HL-60 (cell line): ENCODE results near the gene ARHGAP26.

Experiments
- DNase-seq, 2 experiments: peaks; one replicate each; pipeline ENCODE4 v3.0.0-alpha.2; 2010 to 2020; ENCODE audit warnings: low read depth in 1 of 2, low spot score in 1 of 2
- H3K27ac ChIP-seq: fragments of 250-450 bp; sonication (Bioruptor Pico); replicated peaks from 2 replicates; pipeline ENCODE4 v1.5.1; 2020; ENCODE audit warnings: mild to moderate bottlenecking, moderate library complexity
- H3K27me3 ChIP-seq: fragments of 250-450 bp; sonication (Bioruptor Pico); 2 replicates; pipeline ENCODE4 v1.5.1; 2021; ENCODE audit warnings: mild to moderate bottlenecking, moderate library complexity; ENCODE audit not compliant: insufficient read depth, poor library complexity, severe bottlenecking
- H3K4me3 ChIP-seq: replicated peaks from 2 replicates; pipeline ENCODE4 v1.5.1; 2011; ENCODE audit warnings: mild to moderate bottlenecking, control low read depth, low read length; ENCODE audit not compliant: insufficient read depth
- CTCF ChIP-seq: IDR thresholded peaks from one replicate; pipeline ENCODE4 v1.5.1; 2011; ENCODE audit warnings: low read length, control low read depth, inconsistent platforms; ENCODE audit not compliant: insufficient read depth
- GABPA ChIP-seq: IDR thresholded peaks from 2 replicates; pipeline ENCODE4 v1.6.1; 2012; ENCODE audit warnings: low read depth
- POLR2AphosphoS5 ChIP-seq: IDR thresholded peaks from 2 replicates; pipeline ENCODE4 v1.6.1; 2012; ENCODE audit warnings: low read depth
- REST ChIP-seq: IDR thresholded peaks from 2 replicates; pipeline ENCODE4 v1.6.1; 2012; ENCODE audit warnings: low read depth; ENCODE audit not compliant: insufficient replicate concordance
- SPI1 ChIP-seq: IDR thresholded peaks from 2 replicates; pipeline ENCODE4 v1.6.1; 2012; ENCODE audit warnings: low read depth, mild to moderate bottlenecking, borderline replicate concordance

The ARHGAP26 gene

GRCh38 chr5:143021595-143021994 lies 251.4 kb downstream of the ARHGAP26 start:
- TF ChIP-seq GABPA (no peak), CTCF (no peak), POLR2AphosphoS5 (no peak), SPI1 (no peak), REST (no peak)
- no peak overlapping the region for H3K27ac ChIP-seq
- DNase-seq: no peak
- H3K27me3 ChIP-seq: no peaks in the 10 kb centered on the region
- no peak overlapping the region for H3K4me3 ChIP-seq

GRCh38 chr5:143023411-143024096 lies 253.4 kb downstream of the ARHGAP26 start:
- DNase-seq: no peak
- Histone ChIP-seq H3K27ac (no peak overlapping the region), H3K4me3 (no peak overlapping the region), H3K27me3 (no peaks in the 10 kb centered on the region)
- no peak for TF ChIP-seq CTCF
- no peak for TF ChIP-seq POLR2AphosphoS5
- TF ChIP-seq SPI1: no peak
- TF ChIP-seq REST: no peak
- no peak for TF ChIP-seq GABPA

GRCh38 chr5:143024228-143024920 lies 254.2 kb downstream of the ARHGAP26 start:
- TF ChIP-seq GABPA (no peak), REST (no peak), CTCF (no peak), SPI1 (no peak), POLR2AphosphoS5 (no peak)
- H3K27ac ChIP-seq: no peak overlapping the region
- DNase-seq: no peak
- H3K4me3 ChIP-seq: no peak overlapping the region
- no peaks in the 10 kb centered on the region for H3K27me3 ChIP-seq
